Liver (tissue), 9 donors: ENCODE measurements around the gene TBC1D14. TPM values are rescaled to one million over a fixed set of nuclear protein-coding genes. Genes with fewer than 3 reads are reported as not detected.

Experiments used
- DNase-seq: peaks from one replicate; pipeline ENCODE4 v3.0.0-alpha.2; 2017; ENCODE audit warnings: low spot score
- H3K27ac ChIP-seq, 2 donors: one replicate each; pipeline ENCODE4 v1.7.0; 2013; ENCODE audit warnings: inconsistent platforms in 2 of 2, low read length in 2 of 2, control low read depth in 1 of 2, low read depth in 1 of 2, mild to moderate bottlenecking in 1 of 2
- H3K27me3 ChIP-seq, 4 donors: one replicate each; pipeline versions ENCODE4 v1.6.1 to v1.7.0; 2013; ENCODE audit warnings: low read length in 3 of 4, inconsistent platforms in 1 of 4, mild to moderate bottlenecking in 1 of 4, moderate library complexity in 1 of 4; ENCODE audit not compliant: control insufficient read depth in 4 of 4, insufficient read depth in 4 of 4
- H3K36me3 ChIP-seq, 4 donors: one replicate each; pipeline versions ENCODE4 v1.6.1 to v1.7.0; 2013; ENCODE audit warnings: low read length in 3 of 4, mild to moderate bottlenecking in 3 of 4, low read depth in 1 of 4, moderate library complexity in 1 of 4; ENCODE audit not compliant: control insufficient read depth in 4 of 4, insufficient read depth in 3 of 4
- H3K4me1 ChIP-seq, 4 donors: one replicate each; pipeline versions ENCODE4 v1.6.1 to v1.7.0; 2013; ENCODE audit warnings: low read length in 3 of 4, mild to moderate bottlenecking in 3 of 4, moderate library complexity in 1 of 4; ENCODE audit not compliant: control insufficient read depth in 4 of 4, insufficient read depth in 4 of 4
- H3K4me3 ChIP-seq, 3 donors: one replicate each; pipeline versions ENCODE4 v1.6.1 to v1.7.0; 2013; ENCODE audit warnings: low read length in 3 of 3, control low read depth in 1 of 3, low read depth in 1 of 3, mild to moderate bottlenecking in 1 of 3
- H3K9ac ChIP-seq, 2 donors: one replicate each; pipeline ENCODE4 v1.7.0; 2013; ENCODE audit warnings: low read length in 2 of 2, mild to moderate bottlenecking in 2 of 2, moderate library complexity in 2 of 2, control low read depth in 1 of 2, low read depth in 1 of 2
- H3K9me3 ChIP-seq, 4 donors: one replicate each; pipeline versions ENCODE4 v1.6.1 to v1.7.0; 2013; ENCODE audit warnings: low read length in 3 of 4; ENCODE audit not compliant: control insufficient read depth in 4 of 4
- ATF3 ChIP-seq: IDR thresholded peaks from 2 replicates; pipeline ENCODE4 v1.6.1; 2016; ENCODE audit warnings: antibody characterized with exemption
- EGR1 ChIP-seq, 2 donors: IDR thresholded peaks; 2 replicates each; pipeline ENCODE4 v1.6.1; 2016 to 2018; ENCODE audit warnings: antibody characterized with exemption in 2 of 2, low read depth in 2 of 2
- FOXA1 ChIP-seq: IDR thresholded peaks from 2 replicates; pipeline ENCODE4 v1.6.1; 2016; ENCODE audit warnings: antibody characterized with exemption
- FOXA2 ChIP-seq: IDR thresholded peaks from 2 replicates; pipeline ENCODE4 v1.6.1; 2016; ENCODE audit warnings: antibody characterized with exemption
- GABPA ChIP-seq, 2 donors: IDR thresholded peaks in 1 of 2; conservative IDR thresholded peaks in 1 of 2; 2 replicates each; pipeline ENCODE4 v1.6.1; 2016; ENCODE audit warnings: antibody characterized with exemption in 2 of 2, mild to moderate bottlenecking in 1 of 2, moderate library complexity in 1 of 2
- HNF4G ChIP-seq: IDR thresholded peaks from 2 replicates; pipeline ENCODE4 v1.6.1; 2016; ENCODE audit warnings: antibody characterized with exemption
- JUND ChIP-seq, 2 donors: IDR thresholded peaks; 2 replicates each; pipeline ENCODE4 v1.6.1; 2016; ENCODE audit warnings: antibody characterized with exemption in 2 of 2
- NR2F2 ChIP-seq: IDR thresholded peaks from 2 replicates; pipeline ENCODE4 v1.6.1; 2016; ENCODE audit warnings: antibody characterized with exemption
- RXRA ChIP-seq, 2 donors: IDR thresholded peaks; 2 replicates each; pipeline ENCODE4 v1.6.1; 2017 to 2018; ENCODE audit warnings: antibody characterized with exemption in 2 of 2, mild to moderate bottlenecking in 1 of 2
- SP1 ChIP-seq: IDR thresholded peaks from 2 replicates; pipeline ENCODE4 v1.6.1; 2018; ENCODE audit warnings: antibody characterized with exemption, mild to moderate bottlenecking
- TAF1 ChIP-seq: conservative IDR thresholded peaks from 2 replicates; pipeline ENCODE4 v1.6.1; 2016; ENCODE audit warnings: antibody characterized with exemption, mild to moderate bottlenecking
- YY1 ChIP-seq: IDR thresholded peaks from 2 replicates; pipeline ENCODE4 v1.6.1; 2016; ENCODE audit warnings: antibody characterized with exemption, mild to moderate bottlenecking
- ZBTB33 ChIP-seq: IDR thresholded peaks from 2 replicates; pipeline ENCODE4 v1.6.1; 2016; ENCODE audit warnings: antibody characterized with exemption
- WGBS: extraction: QIAGEN DNeasy Blood & Tissue Kit; methylation state at CpG from one replicate; pipeline ENCODE4 v1.1.7; 2013; 5-methylcytosine and 5-hydroxymethylcytosine counted together
- polyA plus RNA-seq, 2 donors: library from polyadenylated mRNA; stranded (reverse) in 1 of 2; unstranded in 1 of 2; fragments of 200-250 nt in 1 of 2; fragments of >200 nt in 1 of 2; fragmentation: Nextera tagmentation in 1 of 2; extraction: Ambion mirVana in 1 of 2; gene quantifications; one replicate each; pipeline versions ENCODE4 v1.2.1 to v1.2.3, GENCODE V29; 2013 to 2015
- total RNA-seq, 2 donors: library from RNA; depleted of rRNA; stranded (reverse); fragments of >200 nt; gene quantifications; one replicate each; pipeline ENCODE4 v1.2.3, GENCODE V29; 2014
- TF ChIP-seq, protein P1 (sequence below): IDR thresholded peaks from 2 replicates; pipeline ENCODE4 v1.6.1; 2016; ENCODE audit warnings: antibody characterized with exemption
- TF ChIP-seq, protein P2 (sequence below): fragments of 150-350 bp; IDR thresholded peaks from 2 replicates; pipeline ENCODE4 v1.5.1; 2017; ENCODE audit warnings: improper control_type of control experiment, low read depth, low read length; ENCODE audit not compliant: missing input control
- TF ChIP-seq, protein P3 (sequence below): IDR thresholded peaks from 2 replicates; pipeline ENCODE4 v1.6.1; 2016; ENCODE audit warnings: antibody characterized with exemption, mild to moderate bottlenecking
- donor health status: healthy.
- donor health status: healthy.
- donor health status: healthy.
- donor health status: healthy.
- donor health status: healthy.

The TBC1D14 gene
- total and polyA plus RNA-seq, 4 donors = 10.0 to 45.2 (median 22.7) TPM

- TF ChIP-seq, protein P1, sequence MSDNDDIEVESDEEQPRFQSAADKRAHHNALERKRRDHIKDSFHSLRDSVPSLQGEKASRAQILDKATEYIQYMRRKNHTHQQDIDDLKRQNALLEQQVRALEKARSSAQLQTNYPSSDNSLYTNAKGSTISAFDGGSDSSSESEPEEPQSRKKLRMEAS = no peak
Measured at GRCh38 chr4:7051144-7051495, 141.5 kb downstream of the TBC1D14 start (continued).

DNA sequence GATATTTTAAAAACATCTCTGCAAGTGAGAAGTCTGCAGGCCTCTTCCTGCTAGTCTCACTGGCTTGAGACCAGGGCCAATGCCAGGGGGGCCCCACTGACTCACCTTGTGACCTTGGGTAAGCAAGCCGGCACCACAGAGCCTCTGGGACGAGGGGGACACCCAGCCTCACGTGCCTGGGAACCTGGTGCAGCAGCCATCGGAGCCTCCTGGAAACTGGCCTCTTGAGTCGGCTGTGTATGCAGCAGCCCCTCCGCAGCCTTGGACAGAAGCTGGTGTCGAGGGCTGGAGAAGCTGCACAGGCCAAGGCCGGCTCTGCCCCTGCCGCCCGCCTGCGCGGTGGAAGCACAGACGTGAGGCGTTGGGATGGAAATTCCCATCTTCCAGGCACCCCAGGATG, 142.3 kb downstream of the TBC1D14 start:
- TF ChIP-seq HNF4G (no peak), TAF1 (no peak), ATF3 (no peak), FOXA2 (no peak), NR2F2 (no peak), RXRA (IDR thresholded peaks at IDR 0.05) (no peak), JUND (IDR thresholded peaks at IDR 0.05) (no peak), EGR1 (IDR thresholded peaks at IDR 0.05; ENCODE audit: low read depth in 2 of 2) (no peak)
- TF ChIP-seq, protein P1 = no peak
- TF ChIP-seq, protein P2, sequence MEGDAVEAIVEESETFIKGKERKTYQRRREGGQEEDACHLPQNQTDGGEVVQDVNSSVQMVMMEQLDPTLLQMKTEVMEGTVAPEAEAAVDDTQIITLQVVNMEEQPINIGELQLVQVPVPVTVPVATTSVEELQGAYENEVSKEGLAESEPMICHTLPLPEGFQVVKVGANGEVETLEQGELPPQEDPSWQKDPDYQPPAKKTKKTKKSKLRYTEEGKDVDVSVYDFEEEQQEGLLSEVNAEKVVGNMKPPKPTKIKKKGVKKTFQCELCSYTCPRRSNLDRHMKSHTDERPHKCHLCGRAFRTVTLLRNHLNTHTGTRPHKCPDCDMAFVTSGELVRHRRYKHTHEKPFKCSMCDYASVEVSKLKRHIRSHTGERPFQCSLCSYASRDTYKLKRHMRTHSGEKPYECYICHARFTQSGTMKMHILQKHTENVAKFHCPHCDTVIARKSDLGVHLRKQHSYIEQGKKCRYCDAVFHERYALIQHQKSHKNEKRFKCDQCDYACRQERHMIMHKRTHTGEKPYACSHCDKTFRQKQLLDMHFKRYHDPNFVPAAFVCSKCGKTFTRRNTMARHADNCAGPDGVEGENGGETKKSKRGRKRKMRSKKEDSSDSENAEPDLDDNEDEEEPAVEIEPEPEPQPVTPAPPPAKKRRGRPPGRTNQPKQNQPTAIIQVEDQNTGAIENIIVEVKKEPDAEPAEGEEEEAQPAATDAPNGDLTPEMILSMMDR = no peak
- Histone ChIP-seq H3K4me3 (no peak overlapping the region), H3K36me3 (peaks cover 5 to 25% (median 13%) of the 10 kb centered on the region in 4 donors), H3K27me3 (no peaks in the 10 kb centered on the region), H3K9me3 (no peaks in the 10 kb centered on the region), H3K9ac (no peak overlapping the region), H3K27ac (no peak overlapping the region), H3K4me1 (peaks cover 13 to 34% (median 26%) of the 10 kb centered on the region in 4 donors)
- WGBS = 87% methylated on average over 14 of the region's 14 CpGs
- DNase-seq = no peak

DNA sequence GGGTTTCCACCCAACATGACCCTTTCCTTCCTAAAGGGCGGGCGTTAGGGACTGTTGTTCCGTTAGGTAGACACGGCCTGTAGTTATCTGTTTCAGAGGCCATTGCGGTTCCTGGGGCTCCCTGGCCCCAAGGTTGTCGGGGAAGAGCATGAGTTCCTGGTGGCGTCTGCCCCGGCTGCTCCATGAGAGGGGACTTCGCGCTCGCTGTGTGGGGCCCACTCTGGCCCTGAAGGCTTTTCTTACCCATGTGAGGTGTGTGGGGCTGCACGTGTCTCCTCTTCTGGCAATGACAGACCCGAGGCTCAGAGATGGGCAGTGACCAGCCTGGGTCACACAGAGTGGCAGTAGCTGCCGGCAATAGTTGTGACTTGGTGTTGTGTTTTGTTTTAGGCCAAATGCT, 142.7 kb downstream of the TBC1D14 start:
- H3K9ac ChIP-seq = no peak overlapping the region
- TF ChIP-seq NR2F2 (no peak), SP1 (no peak), FOXA2 (no peak), RXRA (IDR thresholded peaks at IDR 0.05) (no peak), FOXA1 (no peak), YY1 (no peak), JUND (IDR thresholded peaks at IDR 0.05) (no peak), HNF4G (no peak), ZBTB33 (no peak), ATF3 (no peak), GABPA (IDR thresholded peaks at IDR 0.05 in 1 of 2, conservative IDR thresholded peaks at IDR 0.05 in 1 of 2) (no peak)
- TF ChIP-seq, protein P2 = no peak
- TF ChIP-seq, protein P3, sequence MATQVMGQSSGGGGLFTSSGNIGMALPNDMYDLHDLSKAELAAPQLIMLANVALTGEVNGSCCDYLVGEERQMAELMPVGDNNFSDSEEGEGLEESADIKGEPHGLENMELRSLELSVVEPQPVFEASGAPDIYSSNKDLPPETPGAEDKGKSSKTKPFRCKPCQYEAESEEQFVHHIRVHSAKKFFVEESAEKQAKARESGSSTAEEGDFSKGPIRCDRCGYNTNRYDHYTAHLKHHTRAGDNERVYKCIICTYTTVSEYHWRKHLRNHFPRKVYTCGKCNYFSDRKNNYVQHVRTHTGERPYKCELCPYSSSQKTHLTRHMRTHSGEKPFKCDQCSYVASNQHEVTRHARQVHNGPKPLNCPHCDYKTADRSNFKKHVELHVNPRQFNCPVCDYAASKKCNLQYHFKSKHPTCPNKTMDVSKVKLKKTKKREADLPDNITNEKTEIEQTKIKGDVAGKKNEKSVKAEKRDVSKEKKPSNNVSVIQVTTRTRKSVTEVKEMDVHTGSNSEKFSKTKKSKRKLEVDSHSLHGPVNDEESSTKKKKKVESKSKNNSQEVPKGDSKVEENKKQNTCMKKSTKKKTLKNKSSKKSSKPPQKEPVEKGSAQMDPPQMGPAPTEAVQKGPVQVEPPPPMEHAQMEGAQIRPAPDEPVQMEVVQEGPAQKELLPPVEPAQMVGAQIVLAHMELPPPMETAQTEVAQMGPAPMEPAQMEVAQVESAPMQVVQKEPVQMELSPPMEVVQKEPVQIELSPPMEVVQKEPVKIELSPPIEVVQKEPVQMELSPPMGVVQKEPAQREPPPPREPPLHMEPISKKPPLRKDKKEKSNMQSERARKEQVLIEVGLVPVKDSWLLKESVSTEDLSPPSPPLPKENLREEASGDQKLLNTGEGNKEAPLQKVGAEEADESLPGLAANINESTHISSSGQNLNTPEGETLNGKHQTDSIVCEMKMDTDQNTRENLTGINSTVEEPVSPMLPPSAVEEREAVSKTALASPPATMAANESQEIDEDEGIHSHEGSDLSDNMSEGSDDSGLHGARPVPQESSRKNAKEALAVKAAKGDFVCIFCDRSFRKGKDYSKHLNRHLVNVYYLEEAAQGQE = no peak
- TF ChIP-seq, protein P1 = no peak
- peaks cover 13 to 32% (median 24%) of the 10 kb centered on the region in 4 donors for H3K4me1 ChIP-seq
- H3K27ac ChIP-seq = no peak overlapping the region
- no peaks in the 10 kb centered on the region for H3K9me3 ChIP-seq
- no peak for DNase-seq
- no peak overlapping the region for H3K4me3 ChIP-seq
- peaks cover 5 to 25% (median 13%) of the 10 kb centered on the region in 4 donors for H3K36me3 ChIP-seq
- WGBS = 86% methylated on average over 14 of the region's 14 CpGs
- no peaks in the 10 kb centered on the region for H3K27me3 ChIP-seq
